ENCODE results near the gene ADAP1.

- TF ChIP-seq CTCF (conservative IDR thresholded peaks at IDR 0.05; ENCODE audit: low read depth, low read length) (no peak), EZH2 (IDR thresholded peaks at IDR 0.05; ENCODE audit: borderline replicate concordance, low read depth, low read length, poor library complexity, severe bottlenecking) (no peak)
Observed at GRCh38 chr7:889025-889390, 65.5 kb downstream of the ADAP1 start.

Data from A673 (cell line).